Muscle layer of duodenum (tissue), 2 donors: Measurements from ENCODE around the gene MRPS7.

Source experiments
- H3K27ac ChIP-seq: one replicate; pipeline ENCODE4 v1.7.0; 2013; ENCODE audit warnings: mild to moderate bottlenecking, low read length
- H3K27me3 ChIP-seq: one replicate; pipeline ENCODE4 v1.7.0; 2013; ENCODE audit warnings: low read depth, mild to moderate bottlenecking, control low read depth, low read length
- H3K36me3 ChIP-seq, 2 donors: one replicate each; pipeline ENCODE4 v1.7.0; 2013; ENCODE audit warnings: low read length in 2 of 2, control low read depth in 1 of 2, mild to moderate bottlenecking in 1 of 2; ENCODE audit not compliant: insufficient read depth in 2 of 2, control insufficient read depth in 1 of 2
- H3K4me1 ChIP-seq, 2 donors: one replicate each; pipeline ENCODE4 v1.7.0; 2013; ENCODE audit warnings: low read length in 2 of 2, mild to moderate bottlenecking in 2 of 2, control low read depth in 1 of 2, moderate library complexity in 1 of 2; ENCODE audit not compliant: insufficient read depth in 2 of 2, control insufficient read depth in 1 of 2
- H3K4me3 ChIP-seq, 2 donors: one replicate each; pipeline ENCODE4 v1.7.0; 2013; ENCODE audit warnings: low read length in 2 of 2, low read depth in 1 of 2, mild to moderate bottlenecking in 1 of 2
- H3K9me3 ChIP-seq, 2 donors: one replicate each; pipeline ENCODE4 v1.7.0; 2013; ENCODE audit warnings: low read length in 2 of 2, control low read depth in 1 of 2, mild to moderate bottlenecking in 1 of 2; ENCODE audit not compliant: control insufficient read depth in 1 of 2
- donor health status: healthy.

Gene MRPS7

GRCh38 chr17:75263055-75263454 lies 1.4 kb downstream of the MRPS7 start:
- peak overlapping the region; percentile 95 to 97 for H3K4me3 ChIP-seq
- no peaks in the 10 kb centered on the region for H3K27me3 ChIP-seq
- H3K9me3 ChIP-seq: no peaks in the 10 kb centered on the region
- peaks cover 18 to 36% of the 10 kb centered on the region in 2 donors for H3K4me1 ChIP-seq
- peaks cover 18 to 28% of the 10 kb centered on the region in 2 donors for H3K36me3 ChIP-seq
- no peak overlapping the region for H3K27ac ChIP-seq

DNA sequence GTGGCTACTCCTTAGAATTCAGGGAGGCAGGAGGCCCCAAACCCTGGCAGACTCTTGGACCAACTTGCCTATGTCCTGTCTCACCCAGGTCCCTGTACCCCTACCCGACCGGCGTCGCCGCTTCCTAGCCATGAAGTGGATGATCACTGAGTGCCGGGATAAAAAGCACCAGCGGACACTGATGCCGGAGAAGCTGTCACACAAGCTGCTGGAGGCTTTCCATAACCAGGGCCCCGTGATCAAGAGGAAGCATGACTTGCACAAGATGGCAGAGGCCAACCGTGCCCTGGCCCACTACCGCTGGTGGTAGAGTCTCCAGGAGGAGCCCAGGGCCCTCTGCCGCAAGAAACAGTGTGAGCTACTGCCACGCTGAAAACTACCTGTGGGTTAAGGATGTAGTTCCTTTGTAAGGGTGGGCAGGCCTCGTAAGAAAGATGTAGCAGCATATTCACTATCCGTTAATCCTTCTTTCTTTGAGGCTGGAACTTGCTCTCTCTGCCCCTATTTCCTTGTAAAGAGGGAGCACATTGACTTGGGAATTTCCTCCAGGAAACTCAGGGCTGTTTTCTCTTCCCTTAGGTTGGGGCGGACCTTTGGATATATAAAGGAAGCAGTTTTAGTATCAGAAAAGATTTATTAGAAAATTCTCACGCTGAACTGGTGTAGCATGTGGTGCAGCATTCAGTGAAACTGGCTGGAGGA lies 4.1 kb downstream of the MRPS7 start:
- Histone ChIP-seq H3K4me3 (no peak overlapping the region), H3K27ac (no peak overlapping the region), H3K4me1 (peaks cover 12 to 25% of the 10 kb centered on the region in 2 donors), H3K9me3 (no peaks in the 10 kb centered on the region), H3K36me3 (peaks cover 18 to 28% of the 10 kb centered on the region in 2 donors), H3K27me3 (no peaks in the 10 kb centered on the region)

GRCh38 chr17:75266316-75267152 lies 4.9 kb downstream of the MRPS7 start:
- Histone ChIP-seq H3K4me1 (peaks cover 12 to 23% of the 10 kb centered on the region in 2 donors), H3K36me3 (peaks cover 18 to 28% of the 10 kb centered on the region in 2 donors), H3K4me3 (no peak overlapping the region), H3K9me3 (no peaks in the 10 kb centered on the region), H3K27ac (no peak overlapping the region), H3K27me3 (no peaks in the 10 kb centered on the region)

DNA sequence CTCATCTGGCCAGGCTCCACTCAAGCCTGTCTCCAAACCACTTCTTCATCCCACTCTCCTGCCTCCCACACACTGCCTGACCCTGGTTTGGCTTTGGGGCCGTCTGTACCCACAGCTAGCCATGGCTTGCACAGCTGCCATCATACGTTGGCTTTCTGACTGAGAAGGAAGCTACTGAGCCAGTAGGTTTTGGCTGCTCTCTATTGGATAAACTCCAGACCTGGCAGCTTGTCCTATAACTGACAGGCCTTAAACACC lies 5.4 kb downstream of the MRPS7 start:
- no peak overlapping the region for H3K27ac ChIP-seq

GRCh38 chr17:75267411-75268232 lies 5.9 kb downstream of the MRPS7 start:
- H3K4me3 ChIP-seq: no peak overlapping the region
- no peak overlapping the region for H3K27ac ChIP-seq
- H3K4me1 ChIP-seq: peaks cover 8 to 26% of the 10 kb centered on the region in 2 donors
- no peaks in the 10 kb centered on the region for H3K27me3 ChIP-seq
- no peaks in the 10 kb centered on the region for H3K9me3 ChIP-seq
- peaks cover 18 to 28% of the 10 kb centered on the region in 2 donors for H3K36me3 ChIP-seq

More for the DNA sequence above, 5.4 kb downstream of the MRPS7 start:
- peaks cover 18 to 28% of the 10 kb centered on the region in 2 donors for H3K36me3 ChIP-seq
- H3K4me1 ChIP-seq: peaks cover 12 to 26% of the 10 kb centered on the region in 2 donors
- no peaks in the 10 kb centered on the region for H3K27me3 ChIP-seq
- H3K4me3 ChIP-seq: no peak overlapping the region
- H3K9me3 ChIP-seq: no peaks in the 10 kb centered on the region

GRCh38 chr17:75269844-75270217 lies 8.2 kb downstream of the MRPS7 start:
- peak overlapping the region; percentile 54 for H3K27ac ChIP-seq
- peaks cover 13 to 15% of the 10 kb centered on the region in 2 donors for H3K36me3 ChIP-seq
- peaks cover 4 to 29% of the 10 kb centered on the region in 2 donors for H3K4me1 ChIP-seq
- no peaks in the 10 kb centered on the region for H3K27me3 ChIP-seq
- H3K4me3 ChIP-seq: peak overlapping the region; percentile 71 to 82
- no peaks in the 10 kb centered on the region for H3K9me3 ChIP-seq

DNA sequence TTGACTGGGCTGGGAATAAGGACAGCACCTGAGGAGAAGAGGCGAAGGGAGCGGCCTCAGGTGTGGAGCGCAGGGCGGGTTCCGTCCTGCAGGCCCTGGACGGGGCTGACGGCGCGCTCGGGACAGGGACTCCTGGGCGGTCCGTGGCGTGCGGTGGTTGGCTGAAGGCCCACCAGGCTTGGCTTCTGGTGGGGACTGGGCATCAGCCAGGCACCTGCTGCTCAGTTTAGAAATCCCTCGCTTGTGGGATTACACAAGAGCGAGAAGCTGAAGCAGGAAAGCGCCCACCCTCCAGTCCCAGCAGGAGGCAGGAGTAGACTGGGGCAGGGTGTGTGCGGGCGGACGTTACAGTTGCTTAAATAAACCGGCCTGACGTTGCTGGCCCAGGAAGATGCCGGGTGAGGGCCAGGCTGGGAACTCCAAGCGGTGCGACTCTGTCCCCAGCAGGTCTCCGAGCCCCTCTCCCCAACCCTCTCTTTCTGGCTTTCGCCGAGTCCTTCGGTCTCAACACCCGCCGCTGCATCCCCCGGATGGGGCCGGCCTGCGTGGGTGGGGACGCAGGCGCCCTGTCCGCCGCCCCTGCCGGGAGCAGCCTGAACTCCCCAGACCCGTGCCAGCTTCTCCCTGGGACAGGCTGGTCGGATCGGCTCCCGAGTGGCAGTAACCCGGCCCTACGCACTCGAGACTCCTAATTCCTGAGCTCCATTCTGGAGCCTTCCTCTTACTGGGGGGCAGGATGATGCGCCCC lies 8.7 kb downstream of the MRPS7 start:
- Histone ChIP-seq H3K27me3 (no peaks in the 10 kb centered on the region), H3K27ac (peak overlapping the region; percentile 54), H3K4me1 (peaks cover 4 to 29% of the 10 kb centered on the region in 2 donors), H3K36me3 (peaks cover 12 to 15% of the 10 kb centered on the region in 2 donors), H3K4me3 (peak overlapping the region; percentile 71 to 82), H3K9me3 (no peaks in the 10 kb centered on the region)

DNA sequence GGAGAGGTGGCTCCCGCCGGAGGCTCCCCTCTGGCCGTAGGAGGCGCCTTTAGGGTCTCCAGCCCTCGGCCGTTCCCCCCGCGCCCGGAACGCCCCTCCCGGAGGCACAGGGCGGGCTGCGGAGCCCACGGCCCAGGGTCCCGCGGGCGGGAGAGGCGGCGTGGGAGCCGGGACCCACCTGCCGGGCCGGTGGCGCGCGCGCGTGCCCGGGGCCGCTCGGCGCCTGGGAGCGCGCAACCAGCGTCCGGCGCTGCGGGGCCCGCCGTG lies 9.2 kb downstream of the MRPS7 start, which contains the start of gene MIF4GD:
MIF4GD (minus strand) TSS at position 266 of the 267 bp plus-strand sequence. CDS start 1,036 bp downstream, outside the sequence.
- H3K27ac ChIP-seq: peak within 1 kb of the TSS; percentile 54
- H3K9me3 ChIP-seq: no peaks in the 10 kb centered on the region
- peaks cover 7 to 10% of the 10 kb centered on the region in 2 donors for H3K36me3 ChIP-seq
- no peaks in the 10 kb centered on the region for H3K27me3 ChIP-seq
- H3K4me1 ChIP-seq: peaks cover 4 to 29% of the 10 kb centered on the region in 2 donors
- H3K4me3 ChIP-seq: peak within 1 kb of the TSS; percentile 71 to 82

DNA sequence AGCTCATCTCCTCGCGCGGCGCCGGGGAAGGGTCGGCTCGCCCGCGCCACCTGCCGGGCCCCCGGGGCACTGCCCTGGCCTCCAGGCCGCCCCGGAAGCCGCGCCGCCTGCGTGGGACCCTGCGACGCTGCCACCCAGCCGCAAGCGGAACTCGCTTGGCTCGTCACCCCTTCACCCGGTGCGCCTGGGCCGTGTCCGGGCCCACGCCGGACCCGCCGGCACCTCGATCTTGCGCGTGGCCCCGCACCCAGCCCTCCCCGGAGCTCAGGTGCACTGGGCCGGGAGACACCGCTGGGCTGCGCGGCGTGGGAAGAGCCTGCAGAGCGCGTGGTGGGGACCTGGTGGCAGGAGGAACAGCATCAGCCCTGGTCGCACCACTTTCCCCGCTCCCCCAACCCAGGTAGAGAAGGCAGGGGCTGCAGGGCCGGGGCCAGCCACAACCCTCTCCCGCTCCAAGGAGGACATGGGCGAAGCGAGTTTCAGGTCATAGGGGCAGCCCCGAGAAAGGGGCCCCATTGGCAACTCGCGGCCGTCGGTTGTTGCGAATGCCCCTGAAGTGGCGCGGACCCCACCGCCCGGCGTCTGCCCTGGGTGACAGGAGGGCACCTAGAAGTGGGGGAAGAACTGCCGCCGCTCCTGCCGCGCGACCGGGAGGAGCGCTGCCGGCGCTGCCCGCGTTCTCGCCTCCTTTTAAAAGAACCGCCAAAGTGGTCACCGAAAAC lies 9.7 kb downstream of the MRPS7 start:
- no peak overlapping the region for H3K27ac ChIP-seq
- H3K4me1 ChIP-seq: peaks cover 4 to 29% of the 10 kb centered on the region in 2 donors
- no peaks in the 10 kb centered on the region for H3K27me3 ChIP-seq
- no peaks in the 10 kb centered on the region for H3K9me3 ChIP-seq
- peak overlapping the region; percentile 60 to 81 for H3K4me3 ChIP-seq
- H3K36me3 ChIP-seq: peaks cover 2 to 5% of the 10 kb centered on the region in 2 donors
